Fibroblast of lung (primary cell): ENCODE results near the gene ZNF92. TPM values are rescaled to one million over a fixed set of nuclear protein-coding genes. Genes with fewer than 3 reads are reported as not detected.

Experiments
- DNase-seq, 2 donors: peaks; one replicate each; pipeline versions ENCODE4 v3.0.0 to v3.0.0-alpha.2; 2010; ENCODE audit warnings: low read depth in 2 of 2
- H2AFZ ChIP-seq: 2 replicates; pipeline ENCODE4 v1.5.1; 2012; ENCODE audit warnings: low read length, control low read depth, inconsistent platforms
- H3K27ac ChIP-seq: 2 replicates; pipeline ENCODE4 v1.5.1; 2011; ENCODE audit warnings: low read length, control low read depth; ENCODE audit not compliant: insufficient read depth
- H3K27me3 ChIP-seq: 2 replicates; pipeline ENCODE4 v1.5.1; 2011; ENCODE audit warnings: mild to moderate bottlenecking, low read length; ENCODE audit not compliant: control insufficient read depth, insufficient read depth
- H3K36me3 ChIP-seq: 2 replicates; pipeline ENCODE4 v1.5.1; 2011; ENCODE audit warnings: low read length; ENCODE audit not compliant: control insufficient read depth, insufficient read depth
- H3K4me1 ChIP-seq: 2 replicates; pipeline ENCODE4 v1.5.1; 2011; ENCODE audit warnings: low read length; ENCODE audit not compliant: control insufficient read depth, insufficient read depth; ENCODE audit errors: extremely low read depth
- H3K4me2 ChIP-seq: 2 replicates; pipeline ENCODE4 v1.5.1; 2011; ENCODE audit warnings: low read length, control low read depth; ENCODE audit not compliant: insufficient read depth; ENCODE audit errors: extremely low read depth
- H3K4me3 ChIP-seq, 4 experiments: fragments of 200-600 bp in 1 of 4; sonication (generic) in 1 of 4; replicated peaks in 1 of 4; 2 replicates each; pipeline ENCODE4 v1.5.1; 2011 to 2016; ENCODE audit warnings: low read length in 4 of 4, low read depth in 3 of 4, mild to moderate bottlenecking in 3 of 4, control low read depth in 2 of 4, inconsistent platforms in 1 of 4, mixed read lengths in 1 of 4; ENCODE audit not compliant: insufficient read depth in 1 of 4; ENCODE audit errors: control extremely low read depth in 1 of 4
- H3K79me2 ChIP-seq: 2 replicates; pipeline ENCODE4 v1.5.1; 2012; ENCODE audit warnings: mild to moderate bottlenecking, low read length, inconsistent platforms; ENCODE audit not compliant: control insufficient read depth, insufficient read depth
- H3K9ac ChIP-seq: 2 replicates; pipeline ENCODE4 v1.5.1; 2011; ENCODE audit warnings: mild to moderate bottlenecking, low read length, control low read depth; ENCODE audit not compliant: insufficient read depth
- H3K9me3 ChIP-seq: 2 replicates; pipeline ENCODE4 v1.5.1; 2012; ENCODE audit warnings: low read depth, low read length; ENCODE audit not compliant: control insufficient read depth, insufficient read depth
- H4K20me1 ChIP-seq: 2 replicates; pipeline ENCODE4 v1.5.1; 2011; ENCODE audit warnings: low read length; ENCODE audit not compliant: control insufficient read depth, insufficient read depth; ENCODE audit errors: extremely low read depth
- EZH2 ChIP-seq: IDR thresholded peaks from 2 replicates; pipeline ENCODE4 v1.5.1; 2012; ENCODE audit warnings: low read length, control low read depth, mild to moderate bottlenecking; ENCODE audit errors: missing control alignments
- polyA plus RNA-seq, 2 donors: library from polyadenylated mRNA; depleted of rRNA in 1 of 2; stranded (reverse) in 1 of 2; unstranded in 1 of 2; fragments of >200 nt; gene quantifications; 2 replicates each; pipeline ENCODE4 v1.2.1, GENCODE V29; 2011 to 2012; ENCODE audit warnings: missing spikeins in 1 of 2
- total RNA-seq: library from RNA; depleted of rRNA; stranded (reverse); fragments of >200 nt; gene quantifications from 2 replicates; pipeline ENCODE4 v1.2.1, GENCODE V29; 2014
- TF ChIP-seq, protein P1 (sequence below), 2 donors: IDR thresholded peaks in 1 of 2; conservative IDR thresholded peaks in 1 of 2; 1 replicate in 1 of 2; 2 replicates in 1 of 2; pipeline ENCODE4 v1.5.1; 2011 to 2012; ENCODE audit warnings: low read length in 2 of 2, control low read depth in 1 of 2, inconsistent platforms in 1 of 2, low read depth in 1 of 2, mild to moderate bottlenecking in 1 of 2

Gene ZNF92
- total and polyA plus RNA-seq, 2 donors (not counting 1 experiment from before 2014, with no cell fraction given): 3.6 to 4.0 TPM

DNA sequence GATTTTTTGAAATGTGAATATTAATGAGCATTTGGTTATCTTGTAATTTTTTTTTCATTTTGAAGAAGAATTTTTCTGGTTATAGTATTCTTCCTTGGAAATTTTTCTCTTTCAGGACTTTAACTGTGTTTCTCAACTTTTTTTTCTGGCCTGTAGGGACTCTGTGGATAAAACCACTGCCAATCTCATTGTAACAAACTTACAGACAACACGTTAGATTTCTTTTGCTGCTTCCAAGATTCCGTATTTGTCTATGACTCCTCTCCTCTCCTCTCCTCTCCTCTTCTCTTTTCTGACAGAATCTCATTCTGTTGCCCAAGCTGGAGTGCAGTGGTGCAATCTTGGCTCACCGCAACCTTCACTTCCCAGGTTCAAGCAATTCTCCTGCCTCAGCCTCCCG lies 19.4 kb upstream of the ZNF92 start:
- no peak overlapping the region for H3K4me3 ChIP-seq
- H3K27me3 ChIP-seq: no peaks in the 10 kb centered on the region
- no peaks in the 10 kb centered on the region for H4K20me1 ChIP-seq
- H3K36me3 ChIP-seq: no peaks in the 10 kb centered on the region
- H3K9me3 ChIP-seq: no peaks in the 10 kb centered on the region
- H3K4me2 ChIP-seq: no peak overlapping the region
- no peak for DNase-seq
- H3K9ac ChIP-seq: no peak overlapping the region
- no peaks in the 10 kb centered on the region for H3K79me2 ChIP-seq
- no peak overlapping the region for H2AFZ ChIP-seq
- TF ChIP-seq, protein P1, sequence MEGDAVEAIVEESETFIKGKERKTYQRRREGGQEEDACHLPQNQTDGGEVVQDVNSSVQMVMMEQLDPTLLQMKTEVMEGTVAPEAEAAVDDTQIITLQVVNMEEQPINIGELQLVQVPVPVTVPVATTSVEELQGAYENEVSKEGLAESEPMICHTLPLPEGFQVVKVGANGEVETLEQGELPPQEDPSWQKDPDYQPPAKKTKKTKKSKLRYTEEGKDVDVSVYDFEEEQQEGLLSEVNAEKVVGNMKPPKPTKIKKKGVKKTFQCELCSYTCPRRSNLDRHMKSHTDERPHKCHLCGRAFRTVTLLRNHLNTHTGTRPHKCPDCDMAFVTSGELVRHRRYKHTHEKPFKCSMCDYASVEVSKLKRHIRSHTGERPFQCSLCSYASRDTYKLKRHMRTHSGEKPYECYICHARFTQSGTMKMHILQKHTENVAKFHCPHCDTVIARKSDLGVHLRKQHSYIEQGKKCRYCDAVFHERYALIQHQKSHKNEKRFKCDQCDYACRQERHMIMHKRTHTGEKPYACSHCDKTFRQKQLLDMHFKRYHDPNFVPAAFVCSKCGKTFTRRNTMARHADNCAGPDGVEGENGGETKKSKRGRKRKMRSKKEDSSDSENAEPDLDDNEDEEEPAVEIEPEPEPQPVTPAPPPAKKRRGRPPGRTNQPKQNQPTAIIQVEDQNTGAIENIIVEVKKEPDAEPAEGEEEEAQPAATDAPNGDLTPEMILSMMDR (conservative IDR thresholded peaks at IDR 0.05 in 1 of 2, IDR thresholded peaks at IDR 0.05 in 1 of 2; ENCODE audit: low read depth in 1 of 2, low read length in 2 of 2): no peak
- no peak for TF ChIP-seq EZH2
- no peaks in the 10 kb centered on the region for H3K4me1 ChIP-seq
- H3K27ac ChIP-seq: no peak overlapping the region

DNA sequence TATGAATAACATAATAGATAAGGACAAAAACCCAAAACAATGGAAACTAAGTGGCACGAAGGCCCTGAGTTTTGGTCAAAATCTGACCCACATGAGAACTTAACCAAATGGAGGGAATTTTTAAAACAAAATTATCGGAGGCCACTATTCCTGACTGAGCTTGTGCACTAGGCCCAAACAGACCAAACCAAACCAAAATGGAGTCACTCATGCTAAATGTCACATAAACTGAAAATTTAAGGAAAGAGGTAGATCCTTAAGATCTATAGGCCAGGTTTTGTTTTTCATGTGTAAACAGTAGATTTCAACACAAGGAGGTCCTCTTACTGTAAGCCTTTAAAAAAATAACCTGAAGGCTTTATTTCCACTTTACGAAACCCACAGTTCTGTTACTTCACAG lies 3.8 kb upstream of the ZNF92 start:
- Histone ChIP-seq H3K4me1 (no peaks in the 10 kb centered on the region), H3K4me3 (no peak overlapping the region), H3K9ac (no peak overlapping the region), H3K4me2 (no peak overlapping the region), H3K9me3 (no peaks in the 10 kb centered on the region), H3K79me2 (peaks cover 11% of the 10 kb centered on the region), H3K36me3 (no peaks in the 10 kb centered on the region), H3K27ac (no peak overlapping the region), H3K27me3 (no peaks in the 10 kb centered on the region), H4K20me1 (no peaks in the 10 kb centered on the region), H2AFZ (no peak overlapping the region)
- DNase-seq: no peak
- TF ChIP-seq EZH2: no peak
- TF ChIP-seq, protein P1 (conservative IDR thresholded peaks at IDR 0.05 in 1 of 2, IDR thresholded peaks at IDR 0.05 in 1 of 2; ENCODE audit: low read depth in 1 of 2, low read length in 2 of 2): no peak

DNA sequence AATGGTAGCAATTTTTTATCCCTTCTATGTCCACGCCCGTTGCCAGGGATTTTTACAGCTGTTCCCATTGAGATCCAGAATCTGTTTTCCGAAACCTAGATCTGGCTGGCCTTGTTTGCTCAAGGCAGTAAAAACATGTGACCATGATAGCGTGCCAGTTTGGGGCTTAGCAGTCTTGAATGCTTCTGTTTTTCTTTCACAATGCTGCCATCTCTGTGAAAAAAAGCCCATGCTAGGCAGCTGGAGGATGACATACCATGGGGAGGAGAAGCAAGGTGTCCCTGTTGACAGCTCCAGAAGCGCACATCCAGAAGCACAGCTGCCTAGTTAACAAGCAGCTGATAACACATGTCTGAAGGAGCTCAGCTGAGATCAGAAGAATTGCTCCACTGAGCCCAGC lies 2.2 kb upstream of the ZNF92 start:
- H3K4me2 ChIP-seq: no peak overlapping the region
- no peak for DNase-seq
- H3K79me2 ChIP-seq: peaks cover 27% of the 10 kb centered on the region
- no peak overlapping the region for H3K4me3 ChIP-seq
- no peak overlapping the region for H3K9ac ChIP-seq
- no peaks in the 10 kb centered on the region for H3K9me3 ChIP-seq
- H3K27me3 ChIP-seq: no peaks in the 10 kb centered on the region
- no peaks in the 10 kb centered on the region for H3K4me1 ChIP-seq
- H3K27ac ChIP-seq: no peak overlapping the region
- TF ChIP-seq, protein P1 (conservative IDR thresholded peaks at IDR 0.05 in 1 of 2, IDR thresholded peaks at IDR 0.05 in 1 of 2; ENCODE audit: low read depth in 1 of 2, low read length in 2 of 2): no peak
- TF ChIP-seq EZH2: no peak
- peak overlapping the region; percentile 20 for H2AFZ ChIP-seq
- H4K20me1 ChIP-seq: no peaks in the 10 kb centered on the region
- no peaks in the 10 kb centered on the region for H3K36me3 ChIP-seq
